K562 (cell line): ENCODE results near the gene PSD4. TPM values are rescaled to one million over a fixed set of nuclear protein-coding genes. Genes with fewer than 3 reads are reported as not detected.

Experiments
- FOXJ2 ChIP-seq: fragments of 200-800 bp; sonication (Bioruptor generic); IDR thresholded peaks from 2 replicates; pipeline ENCODE4 v1.6.1; 2016; ENCODE audit warnings: missing genetic modification characterization, missing compliant biosample characterization
- GTF2F1 ChIP-seq: IDR thresholded peaks from 2 replicates; pipeline ENCODE4 v1.6.1; 2011; ENCODE audit warnings: low read depth, low read length, improper control_type of control experiment
- NFE2 ChIP-seq: IDR thresholded peaks from 2 replicates; pipeline ENCODE4 v1.6.1; 2014; ENCODE audit warnings: antibody characterized with exemption, low read depth
- polyA plus RNA-seq, 8 experiments: library from polyadenylated mRNA; depleted of rRNA in 4 of 8; stranded (reverse) in 5 of 8; unstranded in 3 of 8; fragments of >200 nt; fragmentation: Nextera tagmentation in 2 of 8; fragmentation: Illumina TruSeq in 1 of 8; extraction: Ambion mirVana in 2 of 8; extraction: Trizol in 1 of 8; gene quantifications; 2 replicates each; pipeline versions ENCODE4 v1.2.1 to v1.2.3, GENCODE V29; 2011 to 2014; ENCODE audit warnings: inconsistent platforms in 1 of 8, missing spikeins in 1 of 8
- total RNA-seq, 7 experiments: library from RNA; depleted of rRNA in 6 of 7; stranded (reverse); fragments of >200 nt in 6 of 7; fragmentation: Illumina TruSeq in 2 of 7; extraction: Trizol in 2 of 7; gene quantifications; 2 replicates each; pipeline versions ENCODE4 v1.2.1 to v1.2.3, GENCODE V29; 2011 to 2021; ENCODE audit warnings: low replicate concordance in 1 of 7
- TF ChIP-seq, protein P1 (sequence below): fragments of 450-650 bp; IDR thresholded peaks from 2 replicates; pipeline ENCODE4 v1.6.1; 2016; ENCODE audit warnings: borderline replicate concordance
- TF ChIP-seq, protein P2 (sequence below): fragments of 450-650 bp; IDR thresholded peaks from 2 replicates; pipeline ENCODE4 v1.6.1; 2016; ENCODE audit warnings: antibody characterized with exemption
- TF ChIP-seq, protein P3 (sequence below): fragments of 450-650 bp; IDR thresholded peaks from 2 replicates; pipeline ENCODE4 v1.6.1; 2016; ENCODE audit warnings: low read depth, mild to moderate bottlenecking, moderate library complexity

PSD4 gene
- total and polyA plus RNA-seq, 9 of the 15 experiments (the other 6 are each of a cell fraction or from before 2014, with no cell fraction given), result 0.46 to 54.0 (median 20.8) TPM

DNA sequence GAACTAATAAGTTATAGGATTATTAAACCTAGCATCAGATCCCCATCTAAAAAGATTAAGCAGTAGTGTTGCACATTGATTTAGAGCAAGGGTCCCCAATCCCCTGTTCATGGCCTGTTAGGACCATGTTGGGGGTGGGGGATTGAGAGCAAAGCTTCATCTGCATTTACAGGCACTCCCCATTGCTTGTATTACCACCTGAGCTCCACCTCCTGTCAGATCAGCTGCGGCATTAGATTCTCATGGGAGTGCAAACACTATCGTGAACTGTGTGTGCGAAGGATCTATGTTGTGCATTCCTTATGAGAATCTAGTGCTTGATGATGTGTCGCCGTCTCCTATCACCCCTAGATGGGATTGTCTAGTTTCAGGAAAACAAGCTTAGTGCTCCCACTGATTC lies 18.4 kb upstream of the PSD4 start (continued):
- TF ChIP-seq, protein P1, sequence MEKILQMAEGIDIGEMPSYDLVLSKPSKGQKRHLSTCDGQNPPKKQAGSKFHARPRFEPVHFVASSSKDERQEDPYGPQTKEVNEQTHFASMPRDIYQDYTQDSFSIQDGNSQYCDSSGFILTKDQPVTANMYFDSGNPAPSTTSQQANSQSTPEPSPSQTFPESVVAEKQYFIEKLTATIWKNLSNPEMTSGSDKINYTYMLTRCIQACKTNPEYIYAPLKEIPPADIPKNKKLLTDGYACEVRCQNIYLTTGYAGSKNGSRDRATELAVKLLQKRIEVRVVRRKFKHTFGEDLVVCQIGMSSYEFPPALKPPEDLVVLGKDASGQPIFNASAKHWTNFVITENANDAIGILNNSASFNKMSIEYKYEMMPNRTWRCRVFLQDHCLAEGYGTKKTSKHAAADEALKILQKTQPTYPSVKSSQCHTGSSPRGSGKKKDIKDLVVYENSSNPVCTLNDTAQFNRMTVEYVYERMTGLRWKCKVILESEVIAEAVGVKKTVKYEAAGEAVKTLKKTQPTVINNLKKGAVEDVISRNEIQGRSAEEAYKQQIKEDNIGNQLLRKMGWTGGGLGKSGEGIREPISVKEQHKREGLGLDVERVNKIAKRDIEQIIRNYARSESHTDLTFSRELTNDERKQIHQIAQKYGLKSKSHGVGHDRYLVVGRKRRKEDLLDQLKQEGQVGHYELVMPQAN, result no peak
- TF ChIP-seq FOXJ2 (tag) (no peak), GTF2F1 (no peak), NFE2 (no peak)
- TF ChIP-seq, protein P2, sequence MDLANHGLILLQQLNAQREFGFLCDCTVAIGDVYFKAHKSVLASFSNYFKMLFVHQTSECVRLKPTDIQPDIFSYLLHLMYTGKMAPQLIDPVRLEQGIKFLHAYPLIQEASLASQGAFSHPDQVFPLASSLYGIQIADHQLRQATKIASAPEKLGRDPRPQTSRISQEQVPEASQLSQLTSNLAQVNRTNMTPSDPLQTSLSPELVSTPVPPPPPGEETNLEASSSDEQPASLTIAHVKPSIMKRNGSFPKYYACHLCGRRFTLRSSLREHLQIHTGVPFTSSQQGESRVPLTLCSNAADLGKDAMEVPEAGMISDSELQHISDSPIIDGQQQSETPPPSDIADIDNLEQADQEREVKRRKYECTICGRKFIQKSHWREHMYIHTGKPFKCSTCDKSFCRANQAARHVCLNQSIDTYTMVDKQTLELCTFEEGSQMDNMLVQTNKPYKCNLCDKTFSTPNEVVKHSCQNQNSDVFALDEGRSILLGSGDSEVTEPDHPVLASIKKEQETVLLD, result no peak
- TF ChIP-seq, protein P3, sequence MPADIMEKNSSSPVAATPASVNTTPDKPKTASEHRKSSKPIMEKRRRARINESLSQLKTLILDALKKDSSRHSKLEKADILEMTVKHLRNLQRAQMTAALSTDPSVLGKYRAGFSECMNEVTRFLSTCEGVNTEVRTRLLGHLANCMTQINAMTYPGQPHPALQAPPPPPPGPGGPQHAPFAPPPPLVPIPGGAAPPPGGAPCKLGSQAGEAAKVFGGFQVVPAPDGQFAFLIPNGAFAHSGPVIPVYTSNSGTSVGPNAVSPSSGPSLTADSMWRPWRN, result no peak
